ENCODE measurements around the gene LGALS3BP.

GRCh38 chr17:79003661-79004411 is 24.1 kb upstream of the LGALS3BP start:
- no peak for TF ChIP-seq PAX5 (IDR thresholded peaks at IDR 0.05; ENCODE audit: insufficient read depth, low read length, severe bottlenecking)
- TF ChIP-seq POLR2AphosphoS5 (IDR thresholded peaks at IDR 0.05; ENCODE audit: low read depth, low read length): no peak
- no peak for TF ChIP-seq POLR2A (IDR thresholded peaks at IDR 0.05; ENCODE audit: low read depth, low read length)
- no peak for TF ChIP-seq TAF1 (IDR thresholded peaks at IDR 0.05; ENCODE audit: low read depth, low read length)
- no peak for TF ChIP-seq SPI1 (IDR thresholded peaks at IDR 0.05; ENCODE audit: low read depth, low read length)
- no peak for TF ChIP-seq POU2F2 (IDR thresholded peaks at IDR 0.05; ENCODE audit: low read depth, low read length)

Data from GM12891 (cell line).